Nucleus accumbens (tissue), 56 donors: ENCODE data around the gene CLDN6.

Experiments used
- DNase-seq, 56 donors: peaks; one replicate each; lab custom pipeline; 2025; lab: John Stamatoyannopoulos, UW

CLDN6 gene

DNA sequence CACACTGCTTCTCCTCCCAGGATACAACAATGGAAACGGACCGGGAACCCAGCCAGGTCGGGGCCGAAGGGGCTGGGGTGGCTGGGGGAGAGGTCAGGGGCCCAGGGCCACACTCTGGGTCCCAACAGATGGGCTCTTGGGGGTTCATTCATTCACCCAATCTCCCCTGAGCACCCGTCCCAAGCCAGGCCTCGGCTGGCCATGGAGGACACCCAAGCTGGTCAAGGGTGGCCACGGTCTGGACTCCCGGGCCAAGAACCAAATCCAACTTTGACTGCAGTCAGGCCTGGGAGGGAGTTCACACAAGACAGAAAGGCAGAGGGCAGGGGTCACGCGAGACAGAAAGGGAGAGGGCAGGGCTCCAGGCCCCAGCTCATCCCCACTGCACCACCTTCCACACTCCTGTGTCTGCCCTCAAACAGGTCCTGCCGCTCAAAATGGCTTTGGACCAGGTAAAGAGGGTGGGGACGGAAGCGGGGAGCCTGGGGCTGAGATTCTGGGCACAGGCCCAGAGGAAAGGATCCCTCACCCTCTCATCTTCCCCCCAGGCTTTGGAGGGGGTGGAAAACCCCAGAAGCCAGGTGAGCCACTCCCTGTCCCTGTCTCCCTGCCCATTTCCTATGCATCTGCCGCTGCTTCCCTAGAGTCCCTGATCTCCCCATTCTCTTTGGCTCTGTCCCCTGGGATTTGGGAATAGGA lies 25.5 kb downstream of the CLDN6 start:
- no peak for DNase-seq

DNA sequence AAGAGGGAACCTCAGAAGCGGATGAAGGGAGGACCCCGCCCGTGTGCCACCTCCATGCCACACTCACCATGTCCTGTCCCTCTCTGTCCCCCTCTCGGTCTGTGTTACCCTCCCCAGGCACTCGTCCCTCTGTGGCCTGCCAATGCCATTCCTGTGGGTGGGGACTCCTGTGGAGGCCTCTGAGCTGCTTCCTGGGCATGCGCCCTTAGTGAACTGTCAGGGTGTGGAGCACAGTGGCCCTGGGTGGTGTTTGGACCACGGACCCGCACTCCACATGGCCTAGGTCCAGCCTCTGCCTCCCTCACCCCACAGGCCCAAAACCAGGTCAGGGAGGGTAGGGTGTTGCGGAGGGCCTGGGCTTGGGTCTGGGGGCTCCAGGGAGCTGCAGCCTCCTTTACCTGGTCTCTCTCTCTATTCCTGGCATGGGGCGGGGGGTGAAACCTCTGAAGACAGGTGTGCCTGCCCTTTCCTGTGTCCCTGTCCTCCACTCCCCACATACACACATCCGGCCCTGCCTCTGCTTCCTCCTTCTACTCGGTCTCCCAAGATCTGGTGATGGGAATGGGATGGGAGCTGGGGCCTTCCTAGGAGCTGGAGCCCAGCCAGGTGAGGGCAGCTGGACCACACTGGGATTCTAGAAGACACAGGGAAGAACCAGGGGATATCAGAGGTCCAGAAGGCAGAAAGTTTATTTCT lies 26.3 kb downstream of the CLDN6 start:
- DNase-seq: no peak

DNA sequence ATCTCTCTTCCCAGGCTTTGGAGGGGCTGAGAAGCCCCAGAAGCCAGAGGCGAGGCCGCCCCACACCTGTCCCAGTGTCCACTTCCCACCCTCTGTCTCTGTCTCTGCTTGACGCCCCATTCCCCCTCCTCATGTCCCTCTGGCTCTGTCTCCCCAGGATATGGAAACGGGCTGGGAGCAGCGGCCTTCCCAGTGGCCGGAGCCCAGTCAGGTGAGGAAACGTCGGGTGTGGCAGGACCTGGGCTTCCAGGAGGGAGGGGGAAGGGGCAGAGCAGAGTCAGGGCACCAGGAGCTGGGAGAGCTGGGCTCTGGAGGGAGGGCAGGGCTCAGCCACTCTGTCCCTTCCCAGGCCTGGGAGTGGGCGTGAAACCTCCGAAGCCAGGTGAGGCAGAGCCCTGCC lies 27.1 kb downstream of the CLDN6 start:
- no peak for DNase-seq

DNA sequence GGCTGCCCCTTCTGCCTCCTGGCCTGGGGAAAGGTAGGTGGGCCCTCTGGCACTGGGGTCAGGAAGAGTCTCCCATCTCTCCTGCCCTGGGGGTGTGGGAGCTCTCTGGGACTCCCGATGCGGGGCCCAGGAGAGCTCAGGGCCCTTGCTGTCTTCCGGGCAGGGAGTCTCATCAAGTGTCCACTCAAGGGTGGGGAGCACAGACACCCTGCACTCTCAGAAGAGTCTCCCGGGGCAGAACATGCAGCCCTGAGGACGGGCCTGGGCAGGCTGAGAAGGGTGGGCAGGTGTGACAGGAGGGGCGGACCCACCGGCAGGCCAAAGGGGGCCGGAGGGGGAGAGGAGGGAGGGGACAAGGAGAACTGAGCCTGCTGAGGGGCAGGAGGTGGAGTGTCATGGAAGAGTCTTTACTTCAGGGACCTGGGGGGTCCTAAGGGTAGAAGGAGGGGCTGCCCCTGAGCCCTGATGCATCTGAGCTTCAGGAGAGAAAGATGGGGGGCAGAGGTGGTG lies 29.3 kb downstream of the CLDN6 start:
- DNase-seq: no peak

DNA sequence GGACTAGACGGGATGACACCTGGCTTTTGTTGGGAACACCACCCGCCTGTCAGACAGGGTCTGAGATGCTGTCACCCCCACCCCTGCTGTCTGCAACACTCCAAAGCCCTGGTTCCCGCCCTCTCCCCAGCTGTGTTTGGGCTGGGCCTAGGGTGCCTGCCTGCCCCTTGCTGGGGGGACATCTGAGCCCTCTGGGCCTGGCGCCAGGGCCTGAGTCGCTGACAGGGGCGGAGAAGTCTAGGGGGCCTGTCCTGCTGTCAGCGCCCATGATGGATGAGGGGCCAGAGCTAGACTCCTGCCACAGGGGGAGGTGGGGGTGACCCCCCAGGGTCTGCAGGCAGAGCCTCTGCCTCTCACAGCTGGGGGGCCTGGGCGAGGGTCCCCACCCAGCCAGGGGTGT lies 30.1 kb downstream of the CLDN6 start:
- DNase-seq: no peak

DNA sequence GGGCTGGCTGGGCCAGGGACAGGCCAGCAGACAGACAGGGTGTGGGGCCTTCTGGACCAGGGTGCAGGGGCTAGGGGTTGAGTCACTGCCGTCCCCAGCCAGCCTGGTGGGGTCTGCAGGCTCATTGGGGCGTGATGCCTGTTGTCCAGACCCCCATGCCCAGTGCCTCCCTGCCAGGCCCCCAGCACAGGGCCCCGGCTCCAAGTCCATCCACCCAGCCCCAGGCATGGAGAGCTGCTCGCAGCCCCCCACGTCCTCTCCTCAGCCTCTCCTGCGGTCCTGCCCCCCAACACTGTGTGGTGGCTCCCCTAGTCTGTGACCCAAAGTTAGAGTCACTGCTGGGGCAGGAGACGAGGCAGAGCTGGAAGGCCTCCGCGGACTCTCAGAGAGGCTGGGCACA lies 30.7 kb downstream of the CLDN6 start:
- no peak for DNase-seq

DNA sequence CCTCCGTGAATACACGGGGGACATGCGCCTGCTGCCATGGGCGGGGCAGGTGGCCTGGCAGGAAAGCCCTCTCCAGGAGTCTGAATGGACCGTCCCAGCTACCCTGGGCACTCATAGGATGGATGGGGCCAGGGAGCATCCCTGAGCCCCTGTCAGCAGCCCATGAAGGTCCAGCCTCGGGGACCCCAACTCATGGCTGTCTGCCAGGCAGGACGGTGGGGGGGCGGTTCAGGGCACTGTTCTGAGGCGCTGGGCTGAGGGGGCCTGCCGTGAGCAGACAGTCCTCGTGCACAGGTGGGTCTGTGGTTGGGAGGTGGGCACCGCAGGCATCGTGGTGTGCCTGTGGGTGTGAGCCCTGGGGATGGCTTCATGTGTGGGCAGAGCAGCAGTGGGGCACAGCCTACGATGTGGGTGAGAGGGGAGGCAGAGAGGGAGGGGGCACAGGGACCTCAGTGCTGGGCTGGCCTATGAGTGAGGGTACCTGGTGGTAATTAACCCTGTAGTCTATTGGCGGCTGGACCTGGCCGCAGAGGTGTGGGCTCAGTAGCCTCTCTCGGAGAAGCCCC lies 31.3 kb downstream of the CLDN6 start:
- no peak for DNase-seq

DNA sequence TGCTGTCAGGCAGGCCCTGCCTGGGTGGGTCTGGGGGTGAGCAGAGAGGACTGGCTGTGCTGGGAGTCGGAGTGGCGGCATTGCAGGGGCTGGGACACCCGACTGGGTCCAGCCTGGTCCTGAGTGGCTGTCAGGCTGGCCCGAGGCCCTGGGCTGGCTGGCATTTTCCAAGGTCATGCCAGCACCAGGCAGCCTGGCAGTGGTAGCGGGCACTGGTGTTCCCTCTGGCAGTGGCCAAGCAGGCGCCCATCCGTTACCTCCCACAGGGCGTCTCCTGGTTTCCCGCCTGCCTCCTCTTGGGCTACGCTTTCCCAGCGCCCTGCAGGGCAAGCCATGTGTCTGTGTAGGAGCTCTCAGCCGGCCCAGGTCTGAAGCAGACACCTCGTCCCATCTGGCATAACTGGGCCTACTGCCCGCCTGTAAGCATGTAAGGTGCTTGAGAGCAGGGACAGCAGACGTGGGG lies 32.1 kb downstream of the CLDN6 start:
- peak in 1 of 56 donors; percentile 24 for DNase-seq

DNA sequence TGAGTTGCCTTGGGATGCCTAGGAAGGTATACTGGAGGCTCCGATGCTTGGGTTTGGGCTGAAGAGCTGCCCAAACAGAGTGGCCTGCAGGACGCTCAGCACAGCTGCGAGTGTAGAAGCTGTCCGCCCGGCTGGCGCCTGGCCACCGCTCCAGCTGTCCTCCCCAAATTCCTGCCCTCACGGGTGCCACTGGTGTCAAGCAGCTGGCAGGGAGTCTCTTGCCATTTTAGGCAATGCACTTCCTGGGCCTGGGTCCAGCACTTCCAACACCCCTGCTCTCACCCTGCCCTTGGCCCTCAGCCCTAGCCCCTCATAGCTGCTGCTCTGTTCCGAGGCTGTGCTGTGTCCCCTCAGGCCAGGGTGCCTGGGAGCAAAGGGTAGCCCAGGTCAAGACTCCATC lies 32.5 kb downstream of the CLDN6 start:
- no peak for DNase-seq

DNA sequence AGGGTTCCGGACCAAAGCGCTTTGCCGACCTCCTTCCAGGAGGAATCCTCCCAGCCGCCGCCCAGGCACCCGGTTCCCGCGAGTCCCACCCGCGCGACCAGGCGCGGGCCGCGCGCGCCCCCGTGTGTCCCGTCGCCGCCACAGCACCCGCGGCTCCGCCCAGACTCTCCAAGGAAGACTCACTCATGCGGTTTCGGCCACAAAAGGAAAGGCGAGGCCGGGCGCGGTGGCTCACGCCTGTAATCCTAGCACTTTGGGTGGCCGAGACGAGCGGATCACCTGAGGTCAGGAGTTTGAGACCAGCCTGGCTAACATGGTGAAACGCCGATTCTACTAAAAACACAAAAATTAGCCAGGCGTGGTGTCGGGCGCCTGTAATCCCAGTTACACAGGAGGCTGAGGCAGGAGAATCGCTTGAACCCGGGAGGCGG lies 34.3 kb downstream of the CLDN6 start:
- peak in 49 of 56 donors; percentile 25 to 86 (median 59) for DNase-seq

DNA sequence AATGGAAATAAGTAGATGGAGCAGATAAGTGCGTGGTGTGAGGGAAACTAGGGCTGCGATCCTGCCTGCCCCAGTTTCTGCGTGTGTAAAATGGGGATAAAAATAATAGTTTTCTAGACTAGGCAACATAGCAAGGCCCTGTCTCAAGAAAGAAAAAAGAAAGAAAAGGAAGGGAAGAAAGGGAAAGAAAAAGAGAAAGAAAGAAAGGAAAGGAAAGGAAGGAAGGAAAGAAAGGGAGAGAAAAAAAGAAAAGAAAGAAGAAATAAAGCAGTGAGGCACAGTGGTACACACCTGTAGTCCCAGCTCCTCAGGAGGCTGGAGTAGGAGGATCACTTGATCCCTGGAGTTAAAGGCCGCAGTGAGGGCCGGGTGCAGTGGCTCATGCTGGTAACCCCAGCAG lies 35.6 kb downstream of the CLDN6 start:
- DNase-seq: no peak

DNA sequence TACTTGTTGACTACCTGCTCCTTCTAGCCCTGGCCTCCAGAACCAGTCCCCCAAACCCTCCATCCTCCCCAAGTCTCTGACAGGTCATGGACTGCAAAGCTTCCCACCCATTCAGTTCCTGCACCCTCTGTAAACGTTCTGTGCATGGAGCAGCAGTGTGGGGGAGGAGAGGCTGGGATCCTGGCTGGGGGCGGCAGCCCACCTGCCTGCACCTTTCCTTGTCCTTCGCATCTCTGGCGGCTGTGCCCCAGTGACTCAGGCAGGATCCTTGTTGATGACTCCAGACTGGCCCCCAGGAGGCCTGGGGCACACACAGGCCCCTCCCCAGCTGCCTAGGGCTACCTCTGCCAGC lies 36.1 kb downstream of the CLDN6 start:
- no peak for DNase-seq

DNA sequence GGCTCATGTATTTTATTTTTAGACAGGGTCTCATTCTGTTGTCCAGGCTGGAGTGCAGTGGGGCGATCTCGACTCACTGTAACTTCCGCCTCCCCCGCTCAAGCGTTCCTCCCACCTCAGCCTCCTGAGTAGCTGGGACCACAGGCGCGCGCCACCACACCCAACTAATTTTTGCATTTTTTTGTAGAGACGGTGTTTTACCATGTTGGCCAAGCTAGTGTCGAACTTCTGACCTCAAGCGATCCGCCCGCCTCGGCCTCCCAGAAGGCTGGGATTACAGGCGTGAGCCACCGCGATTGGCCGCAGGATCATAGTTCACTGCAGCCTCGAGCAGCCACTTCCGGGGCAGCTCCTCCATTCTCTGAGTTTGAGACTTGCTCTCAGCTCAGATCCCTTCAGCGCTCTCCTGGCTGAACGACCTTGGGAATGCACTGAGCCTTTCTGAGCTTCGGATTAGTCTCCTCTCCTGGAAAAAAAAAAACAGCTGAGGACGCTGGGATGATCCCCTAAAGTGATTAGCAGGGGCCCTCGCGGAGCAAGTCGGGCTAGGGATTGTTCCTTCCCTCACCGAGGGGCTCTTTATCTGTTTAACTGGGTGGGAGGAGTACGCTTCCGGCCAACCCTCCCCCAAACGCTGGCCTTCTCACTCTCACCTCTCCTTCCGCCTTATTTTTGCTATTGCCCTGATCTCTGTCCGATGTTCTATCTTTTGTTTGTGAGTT lies 36.6 kb downstream of the CLDN6 start:
- no peak for DNase-seq

DNA sequence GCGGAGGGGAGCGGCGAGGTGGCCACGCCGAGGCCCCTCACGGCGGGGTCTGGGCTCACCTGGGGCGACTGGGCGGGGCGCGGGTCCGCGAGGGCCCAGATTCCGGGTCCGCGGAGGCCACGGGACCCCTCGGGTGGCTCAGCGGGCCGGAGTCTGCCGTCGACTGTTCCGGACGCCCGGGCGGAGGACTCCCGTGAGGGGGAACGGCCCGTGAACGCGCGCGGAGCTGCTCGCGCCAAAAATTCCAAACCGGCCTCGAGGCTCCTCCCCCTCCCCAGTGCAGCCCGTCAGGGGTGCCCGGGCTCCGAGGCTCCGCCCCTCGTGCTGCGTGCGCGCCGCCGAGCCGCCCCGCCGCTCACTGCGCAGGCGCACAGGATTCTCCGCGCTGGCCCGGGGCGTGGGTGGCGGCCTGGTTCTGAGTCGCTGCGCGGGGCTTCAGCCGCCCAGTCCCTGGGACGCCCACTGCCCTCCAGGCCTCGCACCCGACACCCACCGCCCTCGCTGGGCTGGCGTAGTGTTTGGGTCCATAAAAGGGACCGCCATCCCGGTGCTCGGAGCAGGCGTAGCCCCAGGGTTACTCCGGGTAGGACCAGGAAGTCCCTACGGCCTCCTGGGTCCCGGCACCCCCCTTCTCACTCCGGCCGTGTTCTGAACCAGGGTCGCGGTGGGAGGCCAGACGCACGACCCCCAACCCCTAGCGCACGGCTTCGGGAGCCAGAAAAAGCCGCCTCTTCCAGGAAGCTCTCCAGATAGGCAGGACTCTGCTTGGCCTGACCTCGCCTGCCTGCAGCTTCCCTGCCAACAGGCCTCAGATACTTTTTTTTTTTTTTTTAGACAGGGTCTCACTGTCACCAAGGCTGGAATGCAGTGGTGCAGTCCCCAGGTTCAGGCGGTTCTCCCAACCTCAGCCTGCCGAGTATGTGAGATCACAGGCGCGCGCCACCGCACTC lies 37.5 kb downstream of the CLDN6 start, which contains the start of gene PKMYT1:
Gene PKMYT1 (minus strand): TSS at position 220 of the 950 bp plus-strand sequence. CDS start 789 bp downstream, outside the sequence.
- peak in 54 of 56 donors; percentile 46 to 94 (median 82) for DNase-seq

DNA sequence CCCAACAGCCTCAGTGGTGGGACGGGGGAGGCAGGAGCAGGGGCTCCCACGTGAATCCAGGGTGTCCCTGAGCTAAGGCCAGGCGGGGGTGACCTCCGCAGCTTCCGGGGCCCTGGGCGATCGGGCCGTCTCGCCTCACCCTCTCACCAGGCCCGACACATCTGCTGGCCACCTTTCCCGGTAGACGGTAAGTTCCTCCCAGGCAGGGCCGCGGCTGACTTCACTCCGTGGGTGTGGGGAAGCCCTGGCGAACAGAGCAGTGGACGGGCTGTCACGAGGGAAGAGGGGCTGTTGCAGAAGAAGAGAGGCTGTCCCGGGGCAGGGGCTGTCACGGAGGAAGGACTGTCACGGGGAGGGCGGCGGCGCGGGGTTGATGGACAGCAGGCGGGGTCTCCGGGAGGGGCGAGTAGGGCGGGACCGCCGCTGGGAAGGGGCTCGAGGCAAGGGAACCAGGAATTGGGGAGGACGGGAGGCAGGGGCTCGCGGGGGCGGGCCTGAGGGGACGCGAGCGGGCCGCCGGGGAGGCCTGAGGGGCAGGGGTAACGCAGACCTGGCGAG lies 38.2 kb downstream of the CLDN6 start:
- DNase-seq: peak in 1 of 56 donors; percentile 39

DNA sequence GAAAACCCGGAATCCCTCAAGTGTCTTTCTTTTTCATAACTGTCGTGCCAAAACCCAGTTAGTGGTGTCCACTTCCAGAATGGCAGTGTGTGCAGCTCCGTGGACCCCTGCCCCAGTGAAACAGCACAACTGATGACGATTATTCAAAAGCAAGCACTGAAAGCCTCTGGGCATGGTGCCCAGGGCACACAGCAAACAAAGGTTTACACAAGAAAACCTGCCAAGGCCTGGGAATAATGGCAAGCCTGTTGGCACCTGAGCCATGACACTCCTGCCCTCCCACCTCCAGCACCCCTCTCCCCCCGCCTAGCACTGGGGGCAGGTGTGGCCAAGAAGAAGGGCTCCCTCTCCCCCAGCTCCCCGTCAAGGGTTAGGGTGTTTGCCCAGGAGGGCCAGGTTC lies 40.5 kb downstream of the CLDN6 start:
- DNase-seq: peak in 16 of 56 donors; percentile 8 to 57 (median 30)

DNA sequence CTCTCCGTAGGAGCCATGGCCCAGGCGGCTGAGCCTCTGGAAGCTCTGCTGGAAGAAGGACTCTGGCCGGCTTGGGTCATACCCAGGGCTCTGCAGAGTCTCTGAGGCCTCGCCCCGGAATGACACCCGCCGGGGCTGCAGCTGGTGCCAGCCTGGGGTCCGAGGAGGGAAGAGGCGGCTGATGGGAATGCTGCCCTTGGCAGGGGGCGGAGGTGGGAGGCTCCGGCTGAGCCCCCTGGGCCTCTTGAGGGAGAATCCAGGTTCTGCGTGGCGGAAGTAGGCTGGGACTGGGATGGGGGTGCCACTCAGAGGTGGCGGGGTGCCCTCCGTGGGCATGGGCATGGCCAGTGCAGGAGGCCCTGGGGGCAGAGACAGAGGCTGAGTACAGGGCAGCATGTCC lies 41.3 kb downstream of the CLDN6 start:
- DNase-seq: no peak

DNA sequence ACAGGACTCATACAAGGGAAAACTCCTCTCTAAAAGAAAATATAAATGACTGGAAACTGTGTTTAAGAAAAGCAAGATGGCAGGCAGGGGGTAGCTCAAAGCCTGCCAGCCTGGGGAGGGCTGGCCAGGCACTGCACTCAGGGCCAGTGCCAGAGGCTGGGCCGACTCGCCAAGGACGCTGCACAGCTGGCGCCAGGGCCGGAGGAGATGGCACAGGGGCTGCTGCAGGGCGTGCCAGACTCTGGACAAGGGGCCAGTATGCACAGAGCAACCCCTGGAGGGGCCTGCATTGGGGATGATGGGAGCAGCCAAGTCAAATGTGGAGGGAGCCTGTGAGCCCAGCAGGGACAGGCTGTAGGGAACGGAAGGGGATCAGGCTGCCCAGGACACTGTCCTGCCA lies 41.8 kb downstream of the CLDN6 start:
- DNase-seq: peak in 13 of 56 donors; percentile 7 to 41 (median 20)

DNA sequence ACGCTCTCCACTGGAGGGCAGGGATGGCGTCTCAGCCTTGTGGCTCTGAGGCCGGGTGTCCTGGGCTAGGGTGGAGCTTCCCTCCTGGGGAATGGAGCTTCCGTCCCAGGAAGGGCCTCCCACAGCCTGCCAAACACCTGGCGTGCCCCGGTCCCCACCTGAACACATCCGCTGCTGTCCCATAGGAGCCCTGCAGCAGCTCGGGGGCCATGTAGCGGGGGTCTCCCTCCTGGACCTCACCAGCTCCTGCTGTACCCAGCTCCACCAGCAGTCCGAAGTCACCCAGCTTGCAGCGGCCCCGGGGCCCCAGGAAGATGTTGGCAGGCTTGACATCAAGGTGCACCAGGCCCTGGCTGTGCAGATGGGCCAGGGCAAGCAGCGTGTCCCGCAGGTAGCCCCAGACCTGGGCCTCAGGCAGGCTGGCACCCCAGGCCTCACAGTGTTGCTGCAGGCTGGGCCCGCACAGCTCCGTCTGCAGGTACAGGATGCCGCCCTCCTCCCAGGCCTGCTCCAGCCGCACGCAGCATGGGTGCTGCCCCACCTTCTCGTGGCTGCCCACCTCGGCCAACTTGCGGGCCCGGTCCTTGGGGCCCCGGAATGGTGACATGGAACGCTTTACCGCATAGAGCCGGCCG lies 42.7 kb downstream of the CLDN6 start:
- DNase-seq: no peak
